Measurements from ENCODE around the gene HOXC10. TPM values are rescaled to one million over a fixed set of nuclear protein-coding genes. Genes with fewer than 3 reads are reported as not detected.

Gene HOXC10
- total and polyA plus RNA-seq, 7 donors: not detected

DNA sequence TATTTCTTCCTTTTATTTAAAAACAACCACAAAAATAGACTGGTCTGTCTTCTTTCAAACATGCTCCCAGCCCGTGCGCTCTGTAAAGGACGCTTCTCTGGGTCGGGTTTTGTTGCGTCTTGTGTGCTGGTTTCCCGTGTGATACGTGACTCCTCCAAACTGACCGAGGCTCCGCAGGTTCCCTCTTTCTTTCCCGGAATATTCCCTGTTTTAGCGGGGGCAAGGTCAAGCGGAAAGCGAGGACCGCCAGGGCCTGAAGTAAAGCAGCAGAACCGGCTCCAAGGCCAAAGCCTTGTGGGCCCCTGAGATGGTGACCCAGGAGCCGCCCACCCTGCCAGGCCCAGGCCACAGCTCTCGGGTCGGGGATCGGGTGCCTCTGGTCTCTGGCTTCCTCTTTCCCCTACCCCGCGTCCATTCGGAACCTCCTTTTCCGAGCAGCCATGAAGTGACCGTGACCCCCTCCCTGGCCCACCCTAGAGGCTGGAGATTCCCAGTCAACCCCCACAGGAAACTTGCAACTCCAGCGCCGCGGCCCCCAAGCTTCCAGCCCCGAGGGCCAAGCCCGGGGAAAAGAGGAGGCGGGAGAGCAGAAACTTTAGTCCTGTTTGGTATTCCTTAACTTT is 885 bp upstream of the HOXC10 start:
- TF ChIP-seq EP300 (IDR thresholded peaks at IDR 0.05) (no peak), POLR2A (IDR thresholded peaks at IDR 0.05) (no peak), POLR2AphosphoS5 (IDR thresholded peaks at IDR 0.05) (no peak)
- TF ChIP-seq, protein P1, sequence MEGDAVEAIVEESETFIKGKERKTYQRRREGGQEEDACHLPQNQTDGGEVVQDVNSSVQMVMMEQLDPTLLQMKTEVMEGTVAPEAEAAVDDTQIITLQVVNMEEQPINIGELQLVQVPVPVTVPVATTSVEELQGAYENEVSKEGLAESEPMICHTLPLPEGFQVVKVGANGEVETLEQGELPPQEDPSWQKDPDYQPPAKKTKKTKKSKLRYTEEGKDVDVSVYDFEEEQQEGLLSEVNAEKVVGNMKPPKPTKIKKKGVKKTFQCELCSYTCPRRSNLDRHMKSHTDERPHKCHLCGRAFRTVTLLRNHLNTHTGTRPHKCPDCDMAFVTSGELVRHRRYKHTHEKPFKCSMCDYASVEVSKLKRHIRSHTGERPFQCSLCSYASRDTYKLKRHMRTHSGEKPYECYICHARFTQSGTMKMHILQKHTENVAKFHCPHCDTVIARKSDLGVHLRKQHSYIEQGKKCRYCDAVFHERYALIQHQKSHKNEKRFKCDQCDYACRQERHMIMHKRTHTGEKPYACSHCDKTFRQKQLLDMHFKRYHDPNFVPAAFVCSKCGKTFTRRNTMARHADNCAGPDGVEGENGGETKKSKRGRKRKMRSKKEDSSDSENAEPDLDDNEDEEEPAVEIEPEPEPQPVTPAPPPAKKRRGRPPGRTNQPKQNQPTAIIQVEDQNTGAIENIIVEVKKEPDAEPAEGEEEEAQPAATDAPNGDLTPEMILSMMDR (IDR thresholded peaks at IDR 0.05): no peak
- no peak overlapping the region for H3K27ac ChIP-seq
- peaks cover 77 to 100% (median 99%) of the 10 kb centered on the region in 3 donors for H3K27me3 ChIP-seq
- no peaks in the 10 kb centered on the region for H3K36me3 ChIP-seq
- intact Hi-C loops (cut with DNase I): no loop called here
- H3K4me1 ChIP-seq: peaks cover 0 to 27% (median 21%) of the 10 kb centered on the region in 4 donors
- no peak overlapping the region for H3K4me3 ChIP-seq
- no peaks in the 10 kb centered on the region for H3K9me3 ChIP-seq
- WGBS, 2 donors: 6 to 13% methylated on average over 30 of the region's 30 CpGs
- no peak for DNase-seq

DNA sequence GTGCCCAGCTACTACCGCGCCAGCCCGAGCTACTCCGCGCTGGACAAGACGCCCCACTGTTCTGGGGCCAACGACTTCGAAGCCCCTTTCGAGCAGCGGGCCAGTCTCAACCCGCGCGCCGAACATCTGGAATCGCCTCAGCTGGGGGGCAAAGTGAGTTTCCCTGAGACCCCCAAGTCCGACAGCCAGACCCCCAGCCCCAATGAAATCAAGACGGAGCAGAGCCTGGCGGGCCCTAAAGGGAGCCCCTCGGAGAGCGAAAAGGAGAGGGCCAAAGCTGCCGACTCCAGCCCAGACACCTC is 697 bp downstream of the HOXC10 start:
- Histone ChIP-seq H3K36me3 (no peaks in the 10 kb centered on the region), H3K4me3 (peak overlapping the region in 2 of 4 donors; percentile 13 to 17), H3K27ac (no peak overlapping the region), H3K4me1 (peaks cover 0 to 32% (median 21%) of the 10 kb centered on the region in 4 donors), H3K27me3 (peaks cover 83 to 100% (median 99%) of the 10 kb centered on the region in 3 donors), H3K9me3 (no peaks in the 10 kb centered on the region)
- no peak for DNase-seq
- intact Hi-C loops (cut with DNase I): no loop called here
- WGBS, 2 donors: 6 to 31% methylated on average over 21 of the region's 21 CpGs
- TF ChIP-seq POLR2A (IDR thresholded peaks at IDR 0.05) (no peak), EP300 (IDR thresholded peaks at IDR 0.05) (no peak), POLR2AphosphoS5 (IDR thresholded peaks at IDR 0.05) (no peak)
- TF ChIP-seq, protein P1 (IDR thresholded peaks at IDR 0.05): no peak

DNA sequence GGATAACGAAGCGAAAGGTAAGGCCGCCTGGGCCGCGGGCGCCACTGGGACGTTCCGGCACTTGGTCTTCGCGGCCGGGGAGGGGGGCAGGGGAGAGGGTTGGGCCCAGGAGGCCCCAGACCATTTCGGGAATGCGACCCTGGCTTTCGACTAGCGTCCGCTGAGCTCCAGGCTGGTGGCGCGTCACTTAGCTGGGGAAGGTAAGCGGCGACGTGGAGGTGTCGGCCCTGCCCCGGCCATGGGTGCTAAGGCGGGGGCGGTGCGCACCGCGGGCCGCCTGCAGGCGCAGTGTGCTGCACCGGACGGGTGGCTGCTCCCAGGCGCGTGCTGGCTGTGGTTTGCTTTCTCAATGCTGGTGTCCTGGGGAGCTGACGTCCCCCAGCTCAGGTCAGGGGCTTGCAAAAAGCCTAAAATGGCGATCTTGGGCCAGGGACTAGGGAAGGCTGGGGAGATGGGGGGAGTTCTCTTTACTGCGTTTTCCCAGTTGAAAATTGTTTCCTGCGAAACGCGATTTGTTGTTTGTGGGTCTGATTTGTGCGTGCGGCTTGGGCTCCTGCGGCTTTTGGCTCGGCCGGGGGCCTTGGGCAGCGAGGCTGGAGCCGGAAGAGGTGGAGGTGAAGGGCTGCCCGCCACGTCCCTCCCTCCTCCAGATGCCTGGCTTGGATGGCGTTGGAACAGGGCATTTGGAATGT is 1.2 kb downstream of the HOXC10 start:
- peaks cover 85 to 100% (median 99%) of the 10 kb centered on the region in 3 donors for H3K27me3 ChIP-seq
- no peak overlapping the region for H3K27ac ChIP-seq
- H3K4me1 ChIP-seq: peaks cover 0 to 32% (median 21%) of the 10 kb centered on the region in 4 donors
- intact Hi-C loops (cut with DNase I): no loop called here
- H3K9me3 ChIP-seq: no peaks in the 10 kb centered on the region
- H3K4me3 ChIP-seq: peak overlapping the region in 2 of 4 donors; percentile 13 to 17
- H3K36me3 ChIP-seq: no peaks in the 10 kb centered on the region
- DNase-seq: no peak
- 3 to 9% methylated on average over 50 of the region's 50 CpGs for WGBS, 2 donors
- TF ChIP-seq POLR2A (IDR thresholded peaks at IDR 0.05) (no peak), POLR2AphosphoS5 (IDR thresholded peaks at IDR 0.05) (no peak), EP300 (IDR thresholded peaks at IDR 0.05) (no peak)
- TF ChIP-seq, protein P1 (IDR thresholded peaks at IDR 0.05): no peak

DNA sequence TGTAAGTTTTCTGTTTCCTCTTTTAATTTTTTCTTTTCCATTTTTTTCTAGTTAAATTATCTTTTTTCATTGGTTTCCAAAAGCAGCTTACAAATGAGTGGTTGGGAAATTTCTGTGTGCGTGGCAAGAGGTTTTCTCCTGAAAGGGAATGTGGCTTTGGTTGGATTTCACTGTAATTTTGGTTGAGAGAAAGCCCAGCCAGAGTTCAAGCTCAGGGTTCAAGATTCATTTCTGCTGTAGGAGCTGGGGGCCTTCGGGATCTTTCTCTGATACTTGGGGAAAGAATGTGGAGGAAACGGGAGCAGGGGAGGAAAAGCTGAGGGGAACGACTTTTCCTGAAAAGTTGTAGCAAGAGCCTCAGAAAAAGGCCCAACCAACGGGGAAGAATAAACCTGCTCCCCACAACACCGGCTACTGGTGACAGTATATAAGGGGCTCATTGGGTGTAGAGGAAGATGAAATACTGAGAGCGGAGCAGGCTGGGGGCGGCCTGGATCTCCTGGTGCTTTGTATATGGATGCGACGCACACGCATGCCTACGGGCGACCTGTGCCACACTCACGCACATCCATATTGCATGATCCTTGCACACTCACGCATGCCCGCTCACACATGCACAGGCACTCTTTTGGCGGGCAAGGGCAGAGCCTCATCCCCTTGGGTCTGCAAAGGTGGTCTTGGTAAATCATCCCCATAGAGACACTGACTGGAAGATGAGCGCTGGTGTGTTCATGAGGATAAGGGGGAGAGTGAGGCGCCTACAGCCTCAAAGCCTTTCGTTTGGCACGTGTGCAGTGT is 1.9 kb downstream of the HOXC10 start:
- TF ChIP-seq POLR2A (IDR thresholded peaks at IDR 0.05) (no peak), EP300 (IDR thresholded peaks at IDR 0.05) (no peak), POLR2AphosphoS5 (IDR thresholded peaks at IDR 0.05) (no peak)
- TF ChIP-seq, protein P1 (IDR thresholded peaks at IDR 0.05): no peak
- intact Hi-C loops (cut with DNase I): no loop called here
- Histone ChIP-seq H3K27me3 (peaks cover 89 to 100% (median 100%) of the 10 kb centered on the region in 3 donors), H3K27ac (no peak overlapping the region), H3K36me3 (no peaks in the 10 kb centered on the region), H3K4me1 (peaks cover 0 to 32% (median 21%) of the 10 kb centered on the region in 4 donors), H3K4me3 (no peak overlapping the region), H3K9me3 (no peaks in the 10 kb centered on the region)
- DNase-seq: no peak
- 32 to 50% methylated on average over 21 of the region's 21 CpGs for WGBS, 2 donors
